BJ (cell line): ENCODE measurements around the gene RAD51B. TPM values are rescaled to one million over a fixed set of nuclear protein-coding genes. Genes with fewer than 3 reads are reported as not detected.

ENCODE experiments used
- CTCF ChIA-PET: fragments of 350-600 bp; formaldehyde crosslinking; extraction: SDS; loops from one replicate; lab custom pipeline; 2021; ENCODE audit warnings: antibody characterized with exemption, inconsistent platforms; lab: Yijun Ruan, JAX
- POLR2A ChIA-PET: fragments of 300-600 bp; sonication (Branson Sonifier 250); formaldehyde crosslinking; extraction: SDS; loops from one replicate; lab custom pipeline; 2021; ENCODE audit warnings: antibody characterized with exemption; lab: Charles Lee
- DNase-seq: peaks from one replicate; pipeline ENCODE4 v3.0.0-alpha.2; 2011; ENCODE audit warnings: low read depth
- H3K27me3 ChIP-seq: 2 replicates; pipeline ENCODE4 v1.6.0; 2011; ENCODE audit warnings: low read length; ENCODE audit not compliant: control insufficient read depth, insufficient read depth
- H3K36me3 ChIP-seq: 2 replicates; pipeline ENCODE4 v1.5.1; 2011; ENCODE audit warnings: low read length; ENCODE audit not compliant: control insufficient read depth, insufficient read depth
- H3K4me3 ChIP-seq: 2 replicates; pipeline ENCODE4 v1.5.1; 2011; ENCODE audit warnings: low read depth, mild to moderate bottlenecking, control low read depth, low read length
- CTCF ChIP-seq: IDR thresholded peaks from 2 replicates; pipeline ENCODE4 v1.5.1; 2011; ENCODE audit warnings: low read depth, mild to moderate bottlenecking, control low read depth, inconsistent platforms, low read length, moderate library complexity; ENCODE audit not compliant: insufficient read depth
- polyA plus RNA-seq: library from polyadenylated mRNA; depleted of rRNA; stranded (reverse); fragments of >200 nt; gene quantifications from 2 replicates; pipeline ENCODE4 v1.2.3, GENCODE V29; 2011

Gene RAD51B
- polyA plus RNA-seq, 1 experiment, result 5.6 TPM

GRCh38 chr14:68307790-68308168 lies 488.2 kb downstream of the RAD51B start:
- H3K36me3 ChIP-seq, result no peaks in the 10 kb centered on the region
- TF ChIP-seq CTCF, result no peak
- POLR2A ChIA-PET, result interaction anchor here (0.6 kb wide), 1 partner anchor 482 kb away, joined by 4 read pairs; no protein-coding TSS in a partner anchor
- no peaks in the 10 kb centered on the region for H3K27me3 ChIP-seq
- CTCF ChIA-PET, result interaction anchor here (1.1 to 1.4 kb wide), 2 partner anchors 10 to 94 kb away, joined by 4 read pairs; no protein-coding TSS in a partner anchor
- DNase-seq, result peak; percentile 61
- H3K4me3 ChIP-seq, result no peak overlapping the region

GRCh38 chr14:68308726-68309520 lies 489.3 kb downstream of the RAD51B start:
- Histone ChIP-seq H3K4me3 (no peak overlapping the region), H3K27me3 (no peaks in the 10 kb centered on the region), H3K36me3 (no peaks in the 10 kb centered on the region)
- no peak for DNase-seq
- CTCF ChIA-PET, result interaction anchor here (0.6 to 1.4 kb wide), 3 partner anchors 10 to 22 kb away, joined by 3 to 5 read pairs (median 4); no protein-coding TSS in a partner anchor
- no peak for TF ChIP-seq CTCF
- POLR2A ChIA-PET, result interaction anchor here (0.7 kb wide), 1 partner anchor 278 kb away, joined by 10 read pairs; no protein-coding TSS in a partner anchor

GRCh38 chr14:68309616-68310015 lies 490.0 kb downstream of the RAD51B start:
- H3K27me3 ChIP-seq, result no peaks in the 10 kb centered on the region
- H3K36me3 ChIP-seq, result no peaks in the 10 kb centered on the region
- H3K4me3 ChIP-seq, result no peak overlapping the region
- DNase-seq, result no peak
- TF ChIP-seq CTCF, result no peak
- ChIA-PET POLR2A (no interaction called here), CTCF (no interaction called here)

- Histone ChIP-seq H3K27me3 (no peaks in the 10 kb centered on the region), H3K36me3 (no peaks in the 10 kb centered on the region), H3K4me3 (no peak overlapping the region)
- POLR2A ChIA-PET, result no interaction called here
- TF ChIP-seq CTCF, result no peak
- DNase-seq, result no peak
- CTCF ChIA-PET, result interaction anchor here (1.6 kb wide), 1 partner anchor 9 kb away, joined by 3 read pairs; no protein-coding TSS in a partner anchor
These were observed 492.7 kb downstream of the RAD51B start for GRCh38 chr14:68312300-68312699.

- Histone ChIP-seq H3K36me3 (no peaks in the 10 kb centered on the region), H3K4me3 (no peak overlapping the region), H3K27me3 (no peaks in the 10 kb centered on the region)
- DNase-seq, result no peak
- CTCF ChIA-PET, result interaction anchor here (1.4 to 1.6 kb wide), 2 partner anchors 8 to 13 kb away, joined by 3 read pairs; no protein-coding TSS in a partner anchor
- POLR2A ChIA-PET, result no interaction called here
- TF ChIP-seq CTCF, result no peak
These were observed 493.5 kb downstream of the RAD51B start for GRCh38 chr14:68312884-68313610.
